ENCODE data around the gene RHBDD1. TPM values are rescaled to one million over a fixed set of nuclear protein-coding genes. Genes with fewer than 3 reads are reported as not detected.

Gene RHBDD1
- total RNA-seq, 1 donor from 2014 or later: 31.9 TPM

GRCh38 chr2:226911932-226912331, 76.1 kb downstream of the RHBDD1 start:
- no peak for DNase-seq (ENCODE audit: low spot score)

DNA sequence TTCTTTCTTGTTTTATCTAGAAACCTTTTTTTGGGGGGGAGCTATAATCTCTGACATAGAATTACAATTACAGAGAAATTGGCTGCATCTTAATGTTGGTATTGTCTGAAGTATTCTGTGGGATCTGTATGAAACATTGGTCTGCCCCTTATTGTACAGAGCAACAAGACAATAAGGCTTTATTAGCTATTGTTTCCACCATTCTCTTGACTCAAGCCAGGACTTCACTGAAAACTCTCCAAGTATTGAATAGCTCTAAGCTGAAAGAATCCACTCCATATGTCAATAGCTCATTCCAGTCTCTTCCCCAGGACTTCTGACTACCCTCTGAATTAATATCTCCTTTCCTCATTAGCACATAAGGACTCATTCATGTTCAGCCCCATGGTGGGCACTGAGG, 77.8 kb downstream of the RHBDD1 start:
- DNase-seq (ENCODE audit: low spot score): no peak

- no peak for DNase-seq (ENCODE audit: low spot score)
These were observed 80.0 kb downstream of the RHBDD1 start for GRCh38 chr2:226915846-226916360.

- DNase-seq (ENCODE audit: low spot score): no peak
These were observed 80.8 kb downstream of the RHBDD1 start for GRCh38 chr2:226916669-226917068.

GRCh38 chr2:226932443-226932842, 96.6 kb downstream of the RHBDD1 start:
- no peak for DNase-seq (ENCODE audit: low spot score)

- DNase-seq (ENCODE audit: low spot score): no peak
These were observed 98.8 kb downstream of the RHBDD1 start for GRCh38 chr2:226934546-226935201.

DNA sequence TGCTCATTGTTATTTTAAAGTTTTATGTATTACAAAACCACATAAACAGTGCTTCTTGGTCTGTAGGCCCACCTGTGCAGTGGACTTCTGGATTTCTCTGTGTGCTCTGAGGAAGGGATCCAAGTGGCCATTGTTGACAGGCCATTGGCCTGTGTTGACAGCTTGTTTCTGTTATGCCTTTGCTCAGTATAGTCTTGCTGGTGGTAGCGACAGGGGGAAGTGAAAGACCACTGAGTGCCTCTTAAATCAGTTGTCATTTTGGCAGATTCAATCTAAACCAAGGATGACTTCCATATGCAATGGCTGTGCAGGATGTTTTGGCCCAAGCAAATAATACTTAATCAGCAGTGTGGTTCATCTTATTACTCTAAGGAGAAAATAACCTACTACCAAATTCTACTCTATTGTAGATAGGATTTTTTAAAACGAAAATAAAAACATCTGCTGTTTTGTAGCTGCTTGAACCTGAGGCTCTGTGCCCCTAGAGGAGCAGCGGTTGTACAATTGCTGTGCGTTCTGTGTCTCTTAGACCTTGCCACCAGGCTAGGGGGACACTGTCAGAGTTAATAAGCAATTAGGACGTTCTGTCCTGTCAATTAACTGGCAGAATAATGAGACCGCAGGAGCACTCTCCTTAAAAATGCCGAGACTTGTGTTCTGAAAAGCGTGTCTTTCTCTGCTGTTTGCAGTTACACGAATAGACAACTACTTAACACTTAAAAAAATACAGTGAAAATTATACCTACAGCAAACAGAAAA, 108.2 kb downstream of the RHBDD1 start:
- no peak for DNase-seq (ENCODE audit: low spot score)

DNA sequence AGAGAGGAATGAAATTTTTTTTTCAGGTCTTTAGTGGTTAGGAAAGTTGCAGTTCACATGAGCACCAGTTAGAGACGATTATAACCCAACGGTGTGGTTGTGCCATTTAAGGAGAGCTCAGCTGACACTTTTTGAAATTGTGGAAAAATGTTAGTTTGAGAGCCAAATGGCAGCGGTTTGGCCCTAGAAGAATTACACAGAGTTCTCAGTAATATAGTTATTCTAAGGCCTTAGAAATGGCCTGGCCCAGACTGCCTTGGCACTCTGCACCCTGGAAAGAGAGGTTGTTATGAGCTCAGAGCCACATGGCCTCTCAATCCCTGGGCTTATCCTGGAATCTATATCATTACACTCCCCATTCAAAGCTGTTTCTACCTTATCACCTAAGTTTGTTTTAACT, 117.4 kb downstream of the RHBDD1 start:
- DNase-seq (ENCODE audit: low spot score): no peak

GRCh38 chr2:226953826-226954225, 118.0 kb downstream of the RHBDD1 start:
- DNase-seq (ENCODE audit: low spot score): no peak

GRCh38 chr2:226956659-226957058, 120.8 kb downstream of the RHBDD1 start:
- no peak for DNase-seq (ENCODE audit: low spot score)

- no peak for DNase-seq (ENCODE audit: low spot score)
These were observed 123.6 kb downstream of the RHBDD1 start for GRCh38 chr2:226959418-226959817.

DNA sequence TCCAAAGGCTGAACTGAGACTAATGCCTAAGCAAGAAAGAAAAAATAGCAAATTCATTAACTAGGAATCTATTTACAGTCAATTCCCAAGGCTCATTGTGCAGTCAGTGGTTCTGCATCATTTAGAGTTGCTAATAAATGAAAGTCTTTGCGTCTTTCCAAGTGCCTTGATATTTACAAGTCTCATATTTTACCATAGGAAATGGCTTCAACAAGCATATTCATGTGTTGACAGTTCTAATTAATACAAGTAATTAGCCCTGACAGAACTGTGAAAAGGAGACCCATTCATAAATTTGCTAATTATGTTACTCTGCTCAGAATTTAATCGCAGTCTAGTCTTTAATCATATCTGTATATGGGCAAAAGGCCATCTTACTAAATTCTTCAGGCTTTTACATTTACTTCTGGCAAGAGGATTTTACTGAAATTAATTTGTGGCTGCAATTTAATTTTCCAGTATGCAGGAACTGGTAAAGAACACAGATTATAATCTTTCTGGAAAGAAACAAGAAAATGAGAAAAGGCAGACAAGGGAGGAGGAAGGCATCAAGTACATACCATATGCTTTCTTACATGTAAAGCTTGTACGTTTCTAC, 126.4 kb downstream of the RHBDD1 start:
- no peak for DNase-seq (ENCODE audit: low spot score)

GRCh38 chr2:226963528-226963927, 127.7 kb downstream of the RHBDD1 start:
- no peak for DNase-seq (ENCODE audit: low spot score)

GRCh38 chr2:226965376-226965775, 129.5 kb downstream of the RHBDD1 start:
- DNase-seq (ENCODE audit: low spot score): no peak

GRCh38 chr2:226969417-226970080, 133.7 kb downstream of the RHBDD1 start:
- DNase-seq (ENCODE audit: low spot score): no peak

DNA sequence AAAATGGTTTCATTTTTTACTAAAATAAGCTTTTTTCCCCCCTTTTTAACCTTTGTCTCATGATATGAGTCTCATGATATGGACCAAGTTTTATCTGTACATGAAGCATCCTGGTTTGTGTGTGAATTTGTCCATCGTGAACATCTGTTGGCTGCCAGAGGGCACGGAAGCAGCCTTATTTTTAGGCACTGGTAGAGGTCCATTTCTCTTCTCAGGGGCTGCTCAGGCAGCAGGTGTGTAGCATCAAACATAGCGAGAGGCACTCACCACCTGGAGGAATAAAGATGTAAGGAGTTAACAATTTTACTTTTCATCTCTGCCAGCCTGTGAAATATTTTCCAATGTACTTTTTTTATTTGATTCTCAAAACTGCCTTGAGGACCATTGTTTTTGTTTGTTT, 134.5 kb downstream of the RHBDD1 start:
- DNase-seq (ENCODE audit: low spot score): no peak

- no peak for DNase-seq (ENCODE audit: low spot score)
These were observed 135.2 kb downstream of the RHBDD1 start for GRCh38 chr2:226971084-226971483.

DNA sequence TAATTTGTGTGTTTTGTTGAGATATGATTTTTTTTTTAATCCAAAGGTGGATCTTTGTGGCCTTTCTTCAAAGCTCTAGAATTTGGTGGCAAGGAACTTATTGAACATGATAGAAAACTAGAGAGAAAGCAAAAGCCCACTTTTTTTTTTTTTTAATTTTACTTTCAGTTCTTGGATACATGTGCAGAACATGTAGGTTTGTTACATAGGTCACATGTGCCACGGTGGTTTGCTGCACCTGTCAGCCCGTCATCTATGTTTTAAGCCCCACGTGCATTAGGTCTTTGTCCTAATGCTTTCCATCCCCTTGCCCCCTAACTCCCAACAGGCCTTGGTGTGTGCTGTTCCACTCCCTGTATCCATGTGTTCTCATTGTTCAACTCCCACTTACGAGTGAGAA, 135.9 kb downstream of the RHBDD1 start:
- DNase-seq (ENCODE audit: low spot score): no peak

DNA sequence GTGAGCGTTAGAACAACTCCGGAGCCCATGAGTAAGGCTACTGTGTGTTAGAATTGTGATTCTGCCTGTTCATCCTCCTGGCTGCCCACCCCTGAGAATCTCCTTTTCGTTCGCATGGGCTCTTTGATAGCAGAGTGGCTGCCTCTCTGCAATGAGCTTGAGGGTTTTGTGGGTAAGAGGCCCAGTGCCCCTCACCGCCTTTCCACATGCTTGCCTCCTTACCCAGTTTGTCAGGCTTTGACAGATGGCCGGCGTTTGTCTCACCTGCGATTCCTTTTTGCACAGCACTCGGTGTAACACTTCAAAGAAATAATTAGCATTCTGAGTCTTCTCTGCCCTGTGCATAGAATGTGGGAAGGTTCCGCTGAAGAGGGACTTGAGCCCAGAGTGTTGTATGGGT, 138.0 kb downstream of the RHBDD1 start:
- DNase-seq (ENCODE audit: low spot score): no peak

DNA sequence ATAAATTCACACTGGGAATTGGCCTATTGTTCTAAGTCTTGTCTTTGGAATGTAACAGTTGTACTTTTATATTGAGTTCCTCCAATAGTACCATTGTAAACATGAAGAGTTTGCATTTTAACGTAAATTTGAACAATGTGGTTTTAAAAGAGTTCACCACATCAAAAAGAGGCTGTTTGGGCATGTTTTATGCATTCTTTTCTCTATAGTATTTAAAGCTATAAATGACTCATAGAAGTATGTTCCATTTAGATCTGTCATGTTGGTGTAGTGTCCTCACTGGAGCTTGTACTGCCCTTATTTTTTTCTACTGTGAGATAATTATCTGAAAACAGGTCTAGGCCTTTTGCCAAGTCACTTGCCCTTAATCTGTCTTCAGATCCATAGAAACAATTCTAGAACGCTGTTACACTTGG, 141.9 kb downstream of the RHBDD1 start:
- no peak for DNase-seq (ENCODE audit: low spot score)

DNA sequence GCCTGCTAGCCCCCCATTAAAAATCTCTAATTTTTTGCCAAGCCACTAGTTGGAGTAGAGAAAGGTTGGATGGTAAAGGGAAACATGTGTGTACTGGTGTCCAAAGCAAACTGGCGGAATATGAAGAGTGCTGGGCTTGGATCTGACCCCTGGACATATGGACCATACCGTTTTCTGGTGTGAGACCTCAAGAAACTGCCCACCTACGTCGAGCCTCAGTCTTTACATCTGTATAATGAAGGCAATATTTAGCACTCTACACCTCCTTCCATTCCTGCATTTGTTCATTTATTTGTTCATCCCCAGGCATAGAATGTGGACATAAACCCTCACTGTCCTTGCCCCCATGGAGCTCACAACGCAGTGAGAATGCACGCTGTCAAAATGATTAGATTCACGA, 142.4 kb downstream of the RHBDD1 start:
- no peak for DNase-seq (ENCODE audit: low spot score)

GRCh38 chr2:226979004-226979403, 143.2 kb downstream of the RHBDD1 start:
- DNase-seq (ENCODE audit: low spot score): no peak
